GM18519 (cell line): ENCODE measurements around the gene ARL11.
"Not testable (repeated sequence)": the region's sequence is repeated elsewhere in the genome, so short reads cannot be mapped to it uniquely, and the experiment has no call there.

Experiments used
- ATAC-seq: cut with Tn5 transposase; IDR thresholded peaks from one replicate; pipeline ENCODE4 v1.9.1; 2021; ENCODE audit warnings: mild to moderate bottlenecking, moderate library complexity; ENCODE audit not compliant: unreplicated experiment, low FRiP score

Gene ARL11

DNA sequence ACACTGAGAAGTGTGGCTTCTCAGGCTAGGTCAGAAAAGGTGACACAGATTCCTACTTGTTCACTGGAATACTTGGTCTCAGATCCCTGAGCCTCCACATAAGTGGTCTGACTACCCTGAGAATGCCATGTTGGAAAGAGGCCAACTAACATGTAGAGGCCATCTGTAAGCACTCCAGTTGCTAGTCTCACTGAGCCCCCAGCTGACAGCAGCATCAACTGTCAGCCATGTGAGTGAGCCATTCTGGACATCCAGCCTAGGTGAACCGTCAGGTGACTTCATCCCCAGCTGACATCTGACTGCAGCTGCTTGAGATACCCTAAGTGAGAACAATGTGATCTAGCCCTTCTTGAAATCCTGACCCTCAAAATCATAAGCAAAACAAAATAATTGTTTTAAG is 18.1 kb upstream of the ARL11 start:
- no peak for ATAC-seq

DNA sequence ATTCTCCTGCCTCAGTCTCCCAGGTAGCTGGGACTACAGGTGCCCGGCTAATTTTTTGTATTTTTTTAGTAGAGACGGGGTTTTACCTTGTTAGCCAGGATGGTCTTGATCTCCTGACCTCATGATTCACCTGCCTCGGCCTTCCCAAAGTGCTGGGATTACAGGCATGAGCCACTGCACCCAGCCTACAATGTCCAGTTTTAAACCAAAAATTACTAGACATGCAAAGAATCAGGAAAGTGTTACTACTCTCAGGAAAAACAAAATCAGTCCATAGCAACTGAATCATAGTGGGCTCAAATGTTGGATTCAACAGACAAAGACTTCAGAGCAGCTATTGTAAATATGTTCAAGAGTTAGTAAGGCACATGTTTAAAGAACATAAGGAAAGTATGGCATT is 16.3 kb upstream of the ARL11 start:
- not testable (repeated sequence) for ATAC-seq

DNA sequence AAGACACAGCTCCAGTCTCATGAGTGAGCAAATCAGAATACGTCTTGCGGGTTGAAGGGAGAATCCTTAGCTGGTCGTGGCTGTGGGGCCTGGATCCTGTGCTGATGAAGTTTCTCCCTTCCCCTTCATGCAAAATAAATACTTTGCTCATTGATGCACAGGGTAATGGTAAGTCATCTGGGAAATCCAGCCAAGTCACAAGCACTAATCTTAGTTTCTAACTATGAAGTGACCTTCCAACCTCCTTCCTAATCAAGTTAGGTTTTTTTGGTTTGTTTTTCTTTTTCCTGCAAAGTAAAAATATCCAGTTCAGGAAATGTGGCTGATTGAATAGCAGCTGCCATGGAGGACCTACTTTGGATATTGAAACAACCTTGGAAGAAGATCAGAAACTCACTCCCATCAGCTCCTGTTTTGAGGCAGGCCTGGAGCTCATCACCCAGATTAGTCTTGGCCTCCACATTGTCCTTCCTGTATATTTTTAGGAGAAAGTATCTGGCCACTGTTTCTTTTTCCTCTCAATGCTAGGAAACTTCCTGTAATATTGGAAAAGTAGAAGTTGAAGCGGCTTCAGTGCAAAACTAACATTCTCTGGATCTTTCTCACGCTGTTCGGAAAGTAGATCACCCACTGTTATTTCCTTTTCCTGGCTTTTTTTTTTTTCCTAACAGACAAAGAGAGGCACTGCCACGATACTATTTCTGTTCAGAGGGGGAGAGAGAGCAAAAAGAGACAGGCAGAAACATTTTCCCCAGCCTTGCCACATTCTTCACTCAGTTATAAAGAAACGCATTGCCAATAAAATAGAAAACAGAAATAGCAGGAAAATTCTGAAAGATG is 12.3 kb upstream of the ARL11 start:
- ATAC-seq, result no peak

DNA sequence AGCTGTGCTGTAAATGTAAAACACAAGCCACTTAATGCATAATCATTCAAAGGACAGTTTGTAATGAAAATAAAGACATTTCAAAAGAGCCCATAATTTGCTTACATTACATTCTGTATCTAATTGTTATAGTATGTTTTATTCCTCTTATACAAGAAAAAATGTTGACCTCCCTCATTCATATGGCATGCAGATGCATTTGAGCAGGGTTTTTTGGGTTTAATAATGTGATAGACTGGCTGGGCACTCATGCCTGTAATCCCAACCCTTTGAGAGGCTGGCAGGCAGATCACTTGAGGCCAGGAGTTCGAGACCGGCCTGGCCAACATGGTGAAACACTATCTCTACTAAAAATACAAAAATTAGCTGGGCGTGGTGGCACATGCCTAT is 11.6 kb upstream of the ARL11 start:
- ATAC-seq, result no peak

DNA sequence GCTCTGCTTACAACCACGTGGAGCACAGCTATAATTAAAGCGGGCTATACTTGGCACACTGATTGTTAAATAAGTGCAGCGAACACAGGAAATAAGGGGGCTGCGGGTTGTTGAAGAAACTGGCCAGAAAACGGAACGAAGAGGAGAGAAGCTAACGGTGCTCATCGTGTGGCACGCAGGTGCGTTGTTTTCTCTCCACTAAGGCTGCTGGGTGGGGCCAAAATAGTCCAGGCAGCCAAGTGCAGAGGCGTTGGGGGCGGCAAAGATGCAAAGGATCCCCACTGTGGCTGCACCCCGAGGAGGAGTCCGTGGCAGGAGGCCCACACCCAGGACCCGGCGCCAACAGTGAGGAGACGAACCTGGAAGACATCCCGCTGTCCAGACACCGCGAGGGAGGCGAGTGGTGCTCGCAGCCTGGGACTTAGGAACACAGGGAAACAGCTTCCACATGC is 8.1 kb upstream of the ARL11 start:
- no peak for ATAC-seq

DNA sequence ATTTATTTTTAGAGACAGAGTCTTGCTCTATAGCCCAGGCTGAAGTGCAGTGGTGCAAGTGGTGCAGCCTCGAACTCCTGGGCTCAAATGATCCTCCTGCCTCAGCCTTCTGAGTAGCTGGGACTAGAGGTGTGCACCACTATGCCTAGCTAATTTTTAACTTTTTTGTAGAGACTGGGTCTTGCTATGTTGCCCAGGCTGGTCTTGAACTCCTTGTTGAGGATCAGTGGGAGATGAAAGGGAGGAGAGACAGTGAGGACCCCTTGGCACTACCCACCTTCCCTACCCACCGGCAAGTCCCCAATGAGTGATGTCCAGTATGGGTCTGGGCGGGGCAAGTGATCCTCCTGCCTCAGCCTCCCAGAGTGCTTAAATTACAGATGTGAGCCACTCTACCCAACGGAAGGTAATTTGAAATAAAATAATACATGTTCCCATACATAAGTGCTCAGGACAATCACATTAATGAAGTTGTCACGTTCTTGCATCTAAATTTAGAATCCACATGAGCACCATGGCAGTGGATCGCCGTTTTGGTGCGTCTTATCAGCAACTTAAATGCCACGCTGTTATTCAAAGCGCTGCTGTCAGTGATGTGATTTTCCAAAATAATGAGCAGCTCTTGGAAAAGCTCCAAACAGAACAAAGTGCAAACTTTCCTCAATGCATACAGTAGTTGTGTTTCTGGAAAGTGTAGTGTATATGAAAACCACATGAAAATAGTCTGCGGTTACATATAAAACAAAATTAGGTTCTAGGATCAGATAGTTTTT is 5.9 kb upstream of the ARL11 start:
- no peak for ATAC-seq

DNA sequence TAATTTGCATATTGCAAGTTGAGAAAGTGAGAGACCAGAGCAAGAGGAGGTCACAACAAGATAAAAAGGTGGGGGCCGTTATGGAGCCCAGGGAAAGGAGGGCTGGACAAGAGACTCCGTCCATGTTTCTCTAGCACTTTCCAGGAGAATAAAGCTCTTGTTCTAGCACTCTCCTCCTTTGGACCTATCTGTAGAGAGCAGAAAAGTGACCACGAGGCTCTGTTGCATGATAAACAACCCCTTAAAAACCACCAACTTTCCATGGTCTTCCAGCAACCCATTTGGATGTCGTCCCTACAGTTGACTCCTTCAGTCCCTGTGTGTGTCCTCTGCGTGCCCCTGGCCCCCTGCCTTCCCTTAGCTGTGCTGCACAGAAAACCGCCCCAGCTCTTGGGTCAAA is 4.1 kb upstream of the ARL11 start:
- ATAC-seq, result no peak

DNA sequence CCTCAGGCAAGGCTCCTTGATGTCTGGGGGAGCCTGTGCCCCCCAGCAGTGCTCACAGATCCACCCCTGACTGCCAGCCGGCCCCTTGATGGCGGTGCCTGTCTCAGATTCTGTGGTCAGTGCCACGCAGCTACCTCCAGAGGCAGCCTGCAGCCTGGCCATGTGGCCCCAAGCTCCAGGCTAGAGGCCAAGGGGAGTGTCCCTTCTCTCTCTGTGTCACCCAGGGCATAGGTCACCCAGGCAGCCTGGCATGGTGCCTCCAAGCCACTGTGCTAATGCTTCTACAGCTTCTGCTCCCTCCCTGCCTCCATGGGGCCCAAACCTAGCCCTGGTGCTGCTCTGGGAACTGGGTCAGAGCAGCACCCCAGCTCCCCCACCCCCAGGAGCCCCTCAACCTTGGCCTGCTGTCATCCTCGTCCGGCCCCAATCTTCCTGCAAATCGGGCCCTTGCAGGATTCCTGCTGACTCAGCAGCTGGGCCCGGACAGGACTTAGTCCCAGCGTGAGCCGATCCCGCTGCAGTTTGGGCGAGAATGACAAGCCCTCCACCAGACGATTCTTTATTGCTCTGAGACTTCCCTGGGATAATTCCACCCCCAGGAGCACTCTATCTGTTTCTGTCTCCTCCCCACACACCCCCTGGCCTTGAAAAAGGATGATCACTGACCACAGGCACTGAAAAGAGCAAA is 2.8 kb upstream of the ARL11 start:
- ATAC-seq, result no peak

DNA sequence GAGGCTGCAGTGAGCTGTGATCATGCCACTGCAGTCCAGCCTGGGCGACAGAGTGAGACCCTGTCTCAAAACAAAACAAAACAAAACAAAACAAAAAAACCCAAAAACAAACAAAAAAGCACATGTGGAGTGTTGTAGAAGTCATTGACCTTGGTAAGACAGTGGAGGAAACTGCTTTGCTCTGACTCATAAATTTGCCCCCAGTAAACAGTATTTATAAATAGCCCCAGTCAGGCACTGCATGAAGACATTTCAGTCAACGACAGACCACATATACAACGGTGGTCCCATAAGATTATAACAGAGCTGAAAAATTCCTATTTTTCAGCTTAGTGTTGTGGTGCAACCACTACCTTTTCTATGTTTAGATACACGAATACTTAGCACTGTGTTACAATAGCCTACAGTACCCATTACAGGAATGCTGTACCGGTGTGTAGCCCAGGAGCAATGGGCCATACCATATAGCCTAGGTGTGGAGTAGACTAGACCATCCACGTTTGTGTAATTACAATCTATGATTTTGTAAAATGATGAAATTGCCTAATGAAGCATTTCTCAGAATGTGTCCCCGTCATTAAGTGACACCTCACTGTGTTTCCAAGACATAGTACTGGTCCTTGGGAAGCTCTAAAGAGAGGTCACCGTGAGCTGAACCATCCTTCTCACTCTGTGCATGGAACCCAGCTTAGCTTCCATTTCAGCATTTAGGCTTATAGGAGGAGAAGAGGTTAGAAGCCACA is 1.1 kb downstream of the ARL11 start:
- no peak for ATAC-seq

DNA sequence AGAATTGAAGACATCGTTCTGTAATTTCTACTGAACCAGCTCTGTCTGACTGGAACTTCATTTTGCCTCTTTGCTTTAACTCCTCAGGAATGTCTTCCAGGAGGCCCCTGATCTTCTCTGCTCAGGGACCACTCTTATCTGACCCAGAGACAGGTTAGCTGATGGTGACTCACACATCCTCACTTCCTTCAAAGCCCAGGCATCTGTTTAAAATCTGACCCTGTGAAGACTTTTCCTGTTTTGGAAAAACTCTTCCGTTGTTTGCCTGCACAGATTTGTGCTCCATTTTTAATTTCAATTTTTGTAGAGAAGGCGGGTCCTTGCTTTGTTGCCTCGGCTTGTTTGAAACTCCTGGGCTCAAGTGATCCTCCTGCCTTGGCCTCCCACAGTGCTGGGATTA is 1.6 kb downstream of the ARL11 start:
- ATAC-seq, result no peak

DNA sequence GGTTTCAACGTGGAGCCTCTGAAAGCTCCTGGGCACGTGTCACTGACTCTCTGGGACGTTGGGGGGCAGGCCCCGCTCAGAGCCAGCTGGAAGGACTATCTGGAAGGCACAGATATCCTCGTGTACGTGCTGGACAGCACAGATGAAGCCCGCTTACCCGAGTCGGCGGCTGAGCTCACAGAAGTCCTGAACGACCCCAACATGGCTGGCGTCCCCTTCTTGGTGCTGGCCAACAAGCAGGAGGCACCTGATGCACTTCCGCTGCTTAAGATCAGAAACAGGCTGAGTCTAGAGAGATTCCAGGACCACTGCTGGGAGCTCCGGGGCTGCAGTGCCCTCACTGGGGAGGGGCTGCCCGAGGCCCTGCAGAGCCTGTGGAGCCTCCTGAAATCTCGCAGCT is 2.3 kb downstream of the ARL11 start:
- no peak for ATAC-seq

DNA sequence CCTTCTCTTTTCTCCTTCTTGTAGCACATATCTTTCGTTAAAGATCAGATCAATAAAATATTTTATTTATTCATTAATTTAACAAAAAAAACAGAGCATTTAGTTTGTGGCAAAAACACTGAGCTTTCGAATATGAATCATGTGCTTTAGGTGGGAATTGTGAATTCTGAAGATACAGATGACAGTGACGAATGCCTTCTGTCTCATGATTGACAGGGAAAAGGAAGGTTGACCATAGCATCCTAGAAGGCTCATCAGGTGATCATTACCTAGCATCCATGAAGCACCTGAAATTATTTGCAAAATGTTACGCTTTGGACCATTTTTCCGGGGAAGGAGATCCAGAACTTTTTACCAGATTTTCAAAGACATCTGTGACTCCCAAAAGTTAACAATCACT is 3.8 kb downstream of the ARL11 start:
- no peak for ATAC-seq

DNA sequence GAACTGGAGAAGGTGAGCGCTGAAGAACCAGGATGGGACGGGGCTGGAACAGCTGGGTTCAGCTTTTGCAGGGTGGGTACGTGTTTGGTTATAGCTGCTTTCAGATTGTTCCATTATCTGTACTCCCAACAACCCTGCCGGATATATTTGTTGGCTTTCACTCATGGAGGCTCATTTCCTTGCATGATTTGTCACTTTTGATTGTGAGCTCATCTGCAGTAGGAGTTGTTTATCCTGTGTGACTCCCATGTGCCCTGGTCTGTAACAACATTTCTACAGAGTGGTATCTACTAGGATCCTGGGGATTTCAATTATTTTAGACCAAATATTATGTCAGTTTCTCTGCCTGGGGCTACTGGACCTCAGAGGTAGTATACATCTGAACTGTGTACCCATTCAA is 5.4 kb downstream of the ARL11 start:
- no peak for ATAC-seq

DNA sequence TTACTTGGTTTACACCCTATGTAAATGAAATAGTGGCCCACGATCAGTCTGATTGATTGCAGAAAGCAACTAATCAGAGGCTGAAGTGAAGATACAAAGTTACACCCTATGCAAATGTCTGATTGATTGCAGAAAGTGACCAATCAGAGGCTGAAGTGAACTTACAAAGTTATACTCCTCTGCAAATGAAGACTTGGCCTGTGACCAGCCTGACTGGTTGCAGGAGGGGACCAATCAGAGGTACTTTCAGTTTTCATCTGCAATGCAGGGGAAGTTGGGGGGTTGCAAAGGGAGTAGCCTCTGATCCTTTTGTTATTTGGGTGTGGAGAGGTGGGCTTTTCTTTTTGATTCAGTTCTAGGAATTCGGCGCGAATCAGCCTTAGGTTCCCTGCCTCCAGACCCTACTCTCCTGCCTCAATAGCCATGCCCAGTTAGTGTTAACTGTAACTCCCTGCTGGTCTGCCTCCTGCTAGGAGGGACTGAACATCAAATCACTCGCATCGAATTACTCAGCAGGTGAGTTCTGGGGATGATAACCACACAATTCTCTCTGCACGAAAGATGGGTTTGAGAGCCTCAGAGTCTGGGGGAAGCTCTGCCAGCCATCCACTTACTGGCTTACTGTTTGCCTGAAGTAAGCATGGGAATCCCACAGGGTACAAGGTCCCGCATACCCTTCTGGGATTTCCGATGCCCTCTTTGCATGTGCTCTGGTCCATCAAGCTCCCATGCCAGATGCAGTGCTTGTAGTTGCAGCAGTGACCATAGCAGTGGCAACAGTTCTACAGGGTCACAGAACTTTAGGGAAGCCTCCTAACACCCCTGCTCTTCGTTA is 7.5 kb downstream of the ARL11 start:
- ATAC-seq, result no peak

DNA sequence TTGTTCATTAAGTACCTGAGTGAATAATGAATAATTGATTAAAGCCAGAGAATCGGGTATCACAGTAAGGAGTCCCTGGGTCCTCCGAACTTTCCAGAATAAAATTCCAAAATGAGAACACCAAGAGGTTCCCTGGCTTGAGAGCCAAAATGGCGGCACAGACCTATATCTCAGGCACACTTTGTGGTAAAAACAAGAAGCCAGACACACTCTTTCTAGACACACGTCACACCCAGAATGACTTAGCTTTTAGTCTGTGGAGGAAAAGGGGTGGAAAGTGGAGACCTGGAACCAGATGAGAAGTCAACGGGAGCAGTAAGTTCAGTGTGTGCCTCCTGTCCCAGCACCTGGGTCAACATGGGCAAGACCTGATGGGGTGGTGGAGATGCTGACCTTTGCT is 8.4 kb downstream of the ARL11 start:
- ATAC-seq, result no peak

DNA sequence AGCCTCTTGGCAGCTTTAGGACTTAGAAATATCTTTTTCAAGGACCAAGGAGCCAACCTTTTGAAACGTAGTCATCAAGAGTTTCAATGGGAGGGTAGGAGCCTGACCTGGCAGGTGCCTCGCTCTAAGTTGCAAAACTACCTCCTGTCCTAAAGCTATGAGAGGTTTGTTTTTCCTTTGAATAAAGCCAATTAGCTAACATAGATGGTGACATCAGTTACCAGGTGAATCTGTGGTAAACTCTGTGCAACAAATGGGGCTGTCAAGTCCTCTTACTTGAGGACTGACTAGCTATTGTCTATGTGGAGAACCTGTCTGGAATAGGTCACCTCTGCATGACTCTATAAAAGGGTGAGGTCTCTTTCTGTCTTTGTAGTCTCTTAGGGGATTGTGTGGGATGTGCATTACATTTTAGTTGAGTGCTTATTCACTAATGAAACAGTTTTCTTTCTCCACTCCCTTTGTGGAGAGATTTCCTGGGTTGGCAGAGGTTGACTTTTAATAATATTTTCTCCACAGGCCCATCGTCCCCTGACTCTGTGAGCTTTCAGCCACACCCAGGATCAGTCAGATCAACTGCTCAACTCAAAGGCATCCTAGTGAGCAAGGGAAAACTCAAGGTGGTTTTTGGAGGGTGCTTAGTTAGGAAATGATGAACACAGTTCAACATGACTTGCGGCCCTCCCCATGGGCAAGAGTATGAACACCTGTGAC is 9.9 kb downstream of the ARL11 start:
- ATAC-seq, result no peak

DNA sequence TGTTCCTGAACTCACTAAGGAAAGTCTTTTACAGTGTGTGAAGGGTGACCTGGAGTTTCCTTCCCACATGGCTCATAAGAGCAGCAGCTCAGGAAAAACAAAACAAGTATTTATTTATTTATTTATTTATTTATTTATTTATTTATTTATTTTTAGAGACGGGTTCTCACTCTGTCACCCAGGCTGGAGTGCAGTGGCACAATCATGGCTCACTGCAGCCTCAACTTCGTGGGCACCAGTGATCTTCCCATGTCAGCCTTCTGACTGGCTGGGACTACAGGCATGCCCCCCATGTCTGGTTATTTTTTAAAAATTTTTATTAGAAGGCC is 10.4 kb downstream of the ARL11 start:
- no peak for ATAC-seq

DNA sequence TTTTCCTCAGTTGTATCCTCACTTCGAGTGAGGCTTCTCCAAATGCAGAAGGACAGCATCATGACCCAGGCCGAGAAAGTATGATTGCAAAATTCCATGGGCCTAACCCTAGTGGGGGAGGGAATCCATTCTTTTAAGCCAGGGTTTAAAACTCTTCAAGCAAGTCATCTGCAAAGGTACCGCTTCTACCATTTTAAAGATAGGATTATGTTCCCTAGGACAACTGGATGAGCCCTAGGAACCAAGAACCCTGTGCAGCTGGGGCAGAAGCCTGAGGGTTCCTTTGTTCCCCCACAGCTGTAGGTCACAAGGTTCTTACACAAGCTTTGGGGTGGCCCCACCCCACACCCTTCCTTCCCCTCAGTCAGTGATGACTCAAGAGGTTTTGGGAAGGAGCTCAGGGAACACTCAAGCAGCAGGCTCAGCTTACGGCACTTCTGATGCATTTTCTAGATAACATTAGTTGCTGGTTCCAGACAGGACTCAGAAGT is 13.5 kb downstream of the ARL11 start:
- ATAC-seq, result no peak

DNA sequence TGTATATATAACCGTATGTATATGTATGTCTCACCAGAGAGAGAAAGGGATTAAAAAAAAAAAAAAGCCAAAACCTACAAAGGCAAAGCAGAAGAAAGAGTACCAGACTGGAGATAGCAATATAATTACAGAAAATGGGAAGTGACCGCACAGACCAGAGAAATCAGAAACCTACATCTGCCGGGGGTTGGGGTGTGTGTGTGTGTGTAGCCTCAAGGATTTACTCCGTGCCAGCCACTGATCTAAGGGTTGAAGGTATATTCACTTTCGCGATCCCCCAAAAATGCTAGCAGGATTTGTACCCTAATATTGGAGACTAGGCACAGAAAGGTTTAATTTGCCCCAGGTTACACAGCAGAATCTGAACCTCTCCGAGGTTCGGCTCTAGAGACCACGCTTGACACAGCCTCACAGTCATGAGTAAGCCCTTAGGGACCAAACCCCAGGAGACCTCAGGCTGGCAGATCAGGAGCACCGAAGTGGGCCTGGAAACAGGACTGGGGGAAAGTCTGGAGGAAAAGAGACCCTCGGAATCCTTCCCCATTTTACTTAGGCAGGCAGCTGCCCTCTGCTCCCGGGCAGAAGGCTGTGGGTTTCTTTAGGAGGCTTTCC is 14.8 kb downstream of the ARL11 start:
- ATAC-seq, result no peak
